ENCODE results near the gene CD180.

- no peak for TF ChIP-seq CTCF (IDR thresholded peaks at IDR 0.05; ENCODE audit: low read length)
- no peak for TF ChIP-seq EZH2 (IDR thresholded peaks at IDR 0.05; ENCODE audit: borderline replicate concordance, low read length)
These were observed 10.3 kb upstream of the CD180 start for GRCh38 chr5:67206929-67207328.
